SKM-1 treated with dmso at 0.1 percent for 144 hours (cell line): Measurements from ENCODE around the gene GTF2A1.

Source experiments
- DNase-seq: peaks from one replicate; lab custom pipeline; 2025; ENCODE audit not compliant: unreplicated experiment; lab: John Stamatoyannopoulos, UW

The GTF2A1 gene

GRCh38 chr14:81179631-81180030 lies 41.1 kb downstream of the GTF2A1 start:
- no peak for DNase-seq

GRCh38 chr14:81178063-81178462 lies 42.7 kb downstream of the GTF2A1 start:
- DNase-seq = no peak

GRCh38 chr14:81177225-81177624 lies 43.5 kb downstream of the GTF2A1 start:
- DNase-seq = no peak

GRCh38 chr14:81176241-81176640 lies 44.5 kb downstream of the GTF2A1 start:
- peak; percentile 4 for DNase-seq

DNA sequence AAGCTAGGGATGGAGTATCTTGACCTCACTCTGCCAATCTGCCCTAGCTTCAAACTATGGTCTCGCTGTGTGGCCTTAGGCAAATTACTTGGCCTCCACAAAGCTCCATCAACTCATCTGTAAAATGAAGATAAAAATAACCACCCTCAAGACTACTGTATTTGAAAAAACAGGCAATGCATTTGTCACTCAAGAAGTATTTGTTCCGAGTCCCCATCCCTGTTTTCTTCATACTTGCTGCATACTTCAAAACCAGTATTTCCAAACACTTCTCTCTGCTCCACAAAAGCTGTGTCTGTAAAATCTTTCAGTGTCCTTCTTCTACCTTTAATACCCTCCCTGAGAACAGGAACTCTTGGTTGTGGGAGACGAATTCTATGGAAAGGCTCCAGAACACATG lies 47.9 kb downstream of the GTF2A1 start:
- no peak for DNase-seq

- DNase-seq = no peak
Observed at GRCh38 chr14:81172353-81172752, 48.4 kb downstream of the GTF2A1 start.

GRCh38 chr14:81170829-81171195 lies 49.9 kb downstream of the GTF2A1 start:
- no peak for DNase-seq

DNA sequence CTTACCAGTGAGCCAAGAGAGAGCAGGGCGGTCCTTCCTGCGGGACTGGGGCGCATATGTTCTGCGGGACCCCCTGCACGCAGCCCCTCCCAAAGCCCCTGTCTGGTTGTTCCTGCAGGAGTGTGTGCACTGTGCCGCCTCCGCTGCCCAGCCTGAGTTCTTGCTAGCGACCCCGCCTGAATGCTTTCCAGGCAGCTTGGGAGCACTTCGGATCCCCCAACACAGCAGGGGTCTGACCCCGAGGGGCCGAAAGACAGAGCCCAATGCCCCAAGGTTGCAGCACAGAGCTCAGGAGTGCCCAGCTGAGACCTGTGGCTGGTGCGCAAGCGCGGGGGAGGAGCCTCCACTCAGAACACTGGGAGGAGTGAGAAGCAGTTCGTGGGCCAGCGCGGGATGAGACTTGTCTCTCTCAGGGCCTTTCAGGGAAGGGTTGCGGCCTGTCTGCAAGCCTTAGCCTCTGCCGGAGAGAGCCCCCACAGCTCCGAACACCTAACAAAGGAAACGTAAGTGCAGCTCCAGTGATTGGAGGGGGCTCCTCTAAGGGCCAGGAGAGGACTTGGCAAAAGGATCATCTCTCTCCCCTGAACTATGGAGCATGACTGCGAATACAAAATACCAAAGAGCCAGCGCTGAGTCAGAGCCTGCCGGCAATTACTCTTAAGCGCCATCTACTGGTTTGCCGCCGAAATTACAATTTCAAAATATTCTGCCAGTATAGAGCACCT lies 50.5 kb downstream of the GTF2A1 start:
- peak; percentile 55 for DNase-seq

- DNase-seq = no peak
Observed at GRCh38 chr14:81169711-81170103, 51.1 kb downstream of the GTF2A1 start.

GRCh38 chr14:81169267-81169666 lies 51.5 kb downstream of the GTF2A1 start:
- DNase-seq = no peak

GRCh38 chr14:81166121-81166520 lies 54.6 kb downstream of the GTF2A1 start:
- DNase-seq = no peak

DNA sequence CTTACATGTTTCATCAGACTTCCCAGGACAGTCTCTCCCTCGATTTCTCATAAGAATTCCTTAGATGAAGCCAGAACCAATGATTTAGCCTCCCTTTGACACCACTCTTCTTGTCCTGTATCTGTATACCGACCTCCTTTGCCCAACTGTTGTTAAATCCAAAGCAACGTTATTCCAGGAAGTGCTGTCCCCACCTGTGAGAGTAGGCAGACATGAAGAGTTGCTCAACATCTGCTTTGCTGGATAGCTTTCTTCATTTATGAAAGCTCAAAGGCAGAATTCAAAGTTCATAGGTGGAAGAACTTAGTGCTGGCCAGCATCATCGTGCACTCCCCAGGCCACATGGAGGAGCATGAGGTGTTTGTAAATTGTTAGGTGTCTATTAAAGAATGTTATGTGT lies 55.6 kb downstream of the GTF2A1 start:
- DNase-seq = no peak

DNA sequence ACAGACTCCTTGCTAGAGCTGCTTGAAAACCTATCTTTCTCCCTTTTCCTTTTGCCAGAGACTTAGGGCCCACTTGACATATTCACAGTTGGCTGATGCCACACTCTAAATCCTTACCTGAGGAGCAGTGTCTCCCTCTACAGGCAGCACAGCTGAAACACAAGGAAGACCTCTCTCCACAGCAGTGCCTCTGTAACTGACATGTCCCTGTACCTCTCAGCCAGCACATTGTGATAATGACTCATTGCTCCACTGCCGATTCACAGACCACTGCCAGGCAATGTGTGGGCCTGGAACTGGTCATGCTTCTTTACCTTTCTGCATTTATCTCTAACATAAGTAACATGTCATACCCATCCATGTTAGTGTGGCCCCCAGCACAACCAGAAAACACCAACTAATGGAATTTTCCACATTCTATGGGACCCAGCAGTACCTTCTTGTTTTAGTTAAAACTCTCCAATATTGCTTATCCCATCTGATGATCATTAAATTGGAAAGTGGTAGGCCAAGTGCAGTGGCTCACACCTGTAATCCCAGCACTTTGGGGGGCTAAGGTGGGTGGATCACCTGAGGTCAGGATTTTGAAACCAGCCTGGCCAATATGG lies 56.5 kb downstream of the GTF2A1 start:
- peak; percentile 1 for DNase-seq

DNA sequence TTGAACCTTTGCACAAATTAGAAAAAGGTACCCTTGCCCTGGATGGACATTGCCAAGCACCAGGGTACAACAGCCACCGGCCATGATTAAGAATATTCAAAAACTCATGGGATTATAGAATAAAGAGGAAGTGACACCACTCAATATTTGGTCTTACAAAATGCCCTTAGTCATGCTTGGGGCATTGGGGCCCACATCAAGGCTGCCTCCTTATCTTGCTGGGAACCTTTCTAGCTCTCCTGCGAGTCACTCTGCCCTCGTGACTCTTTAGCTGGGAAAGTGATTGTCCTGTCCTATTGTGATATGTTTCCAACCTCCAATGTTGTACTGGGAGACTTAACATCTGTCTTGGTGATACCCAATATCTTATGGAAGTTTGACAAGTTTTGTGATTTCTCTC lies 57.8 kb downstream of the GTF2A1 start:
- no peak for DNase-seq

- no peak for DNase-seq
Observed at GRCh38 chr14:81161749-81162148, 59.0 kb downstream of the GTF2A1 start.

DNA sequence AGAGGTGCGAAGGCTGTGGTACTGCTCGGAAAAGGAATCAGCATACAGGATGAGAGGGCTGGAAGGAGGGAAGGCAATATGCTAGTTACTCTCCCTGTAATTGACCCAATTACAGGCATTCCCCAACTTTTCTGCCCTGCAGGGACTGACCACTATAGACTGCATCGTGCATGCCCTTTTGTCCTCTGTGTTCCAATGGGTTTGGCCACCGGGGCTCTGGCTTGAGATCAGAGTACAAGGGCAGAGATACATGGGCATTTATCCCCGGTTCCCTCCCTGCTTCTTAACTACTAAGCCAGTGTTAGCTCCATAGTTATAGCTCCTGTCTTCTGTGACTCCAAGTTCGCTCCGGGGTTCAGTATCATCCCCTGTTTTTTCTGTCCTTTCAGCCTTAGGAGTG lies 59.7 kb downstream of the GTF2A1 start:
- DNase-seq = no peak

DNA sequence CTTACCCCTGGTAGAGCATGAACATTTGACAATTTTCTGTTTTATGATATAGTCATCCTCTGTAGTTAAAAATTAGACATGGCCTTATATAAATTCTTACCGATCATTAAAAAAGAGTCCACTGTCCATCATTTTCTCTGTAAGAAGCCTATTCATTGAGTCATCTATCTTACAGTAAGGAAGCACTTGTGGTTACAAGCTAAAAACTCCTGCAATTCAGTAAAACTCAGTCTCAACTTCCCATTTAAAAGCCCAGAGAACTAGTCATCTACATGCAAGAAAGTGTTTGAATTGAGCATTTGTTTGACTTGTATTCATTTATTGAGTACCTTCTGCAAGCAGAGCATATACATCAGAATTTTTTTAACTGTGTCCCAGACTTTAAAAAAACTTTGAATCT lies 63.3 kb downstream of the GTF2A1 start:
- peak; percentile 2 for DNase-seq

- no peak for DNase-seq
Observed at GRCh38 chr14:81153187-81153586, 67.6 kb downstream of the GTF2A1 start.

- DNase-seq = no peak
Observed at GRCh38 chr14:81148635-81149034, 72.1 kb downstream of the GTF2A1 start.

DNA sequence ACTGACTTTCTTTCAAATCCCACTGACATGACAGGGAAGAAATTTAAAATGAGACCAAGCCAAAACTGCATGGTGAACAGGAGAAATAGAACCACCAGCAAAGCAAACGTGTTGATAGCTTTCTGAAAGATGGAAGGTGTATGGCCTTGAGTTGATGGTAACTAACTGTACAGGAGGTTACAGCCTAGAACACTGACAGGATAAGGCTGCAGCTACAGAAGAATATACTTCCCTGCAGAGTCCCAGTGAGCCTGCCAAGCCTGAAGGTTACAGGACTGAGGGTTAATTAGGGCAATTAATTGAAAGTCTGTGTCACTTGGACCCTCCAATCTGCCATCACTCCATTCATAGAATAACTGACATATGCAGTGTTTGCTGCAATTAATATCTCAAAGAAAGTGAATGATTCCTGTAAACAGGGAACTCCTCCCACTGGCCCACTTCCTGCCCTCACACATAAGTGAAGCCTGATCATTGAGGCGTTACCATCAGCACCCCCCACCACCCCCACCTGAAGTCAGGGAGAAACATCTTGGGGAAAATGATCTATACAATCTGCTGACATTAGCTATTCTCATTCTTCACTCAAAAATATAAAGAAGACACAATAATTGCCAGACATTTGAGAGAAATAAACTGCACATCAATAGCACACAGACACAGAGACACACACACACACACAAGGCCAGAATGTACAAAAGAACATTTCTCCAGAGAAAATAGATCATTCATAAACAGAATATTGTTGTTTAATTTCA lies 73.4 kb downstream of the GTF2A1 start:
- DNase-seq = no peak

GRCh38 chr14:81144824-81145603 lies 75.7 kb downstream of the GTF2A1 start:
- DNase-seq = no peak
